Left colon (tissue), 2 donors: ENCODE results near the gene CCDC66. TPM values are rescaled to one million over a fixed set of nuclear protein-coding genes. Genes with fewer than 3 reads are reported as not detected.

Source experiments
- total RNA-seq, 2 donors: library from RNA; stranded (reverse); fragmentation: NEBNext Ultra II Directional; extraction: Animal tissue kit (Norgen Biotek cat#: 25700); gene quantifications; one replicate each; pipeline ENCODE4 v1.2.1, GENCODE V29; 2021
- donor health status: DM: no; HTN: no; CAD: no.
- donor health status: DM: yes; HTN: yes; CAD: no.

The CCDC66 gene
- total RNA-seq, 2 donors from 2014 or later: 13.5 to 20.2 TPM

Other genes with a start within 250 kb of the CCDC66 start
- under 1 TPM in 1 of 2 donors, not detected in 1; 0.14 TPM for gene ERC2, start 88.7 kb upstream of the CCDC66 start, total RNA-seq
- 10 to 100 TPM; 41.2 to 43.1 TPM for gene TASOR, start 126.1 kb downstream of the CCDC66 start, total RNA-seq
- 10 to 100 TPM; 14.8 to 20.0 TPM for gene ARHGEF3, start 244.8 kb downstream of the CCDC66 start, total RNA-seq